PFSK-1 (cell line): Measurements from ENCODE around the gene CLEC12A.

ENCODE experiments used
- POLR2AphosphoS5 ChIP-seq: IDR thresholded peaks from 2 replicates; pipeline ENCODE4 v1.6.1; 2012; ENCODE audit warnings: low read depth, mild to moderate bottlenecking, control low read depth, low read length, moderate library complexity
- REST ChIP-seq, 2 experiments: IDR thresholded peaks; 2 replicates each; pipeline versions ENCODE4 v1.6.1 to v1.8.0; 2011 to 2012; ENCODE audit warnings: low read depth in 2 of 2, low read length in 2 of 2, control low read depth in 1 of 2, inconsistent platforms in 1 of 2, mild to moderate bottlenecking in 1 of 2, moderate library complexity in 1 of 2; ENCODE audit not compliant: insufficient read depth in 1 of 2

GRCh38 chr12:9992296-9992695, 21.1 kb downstream of the CLEC12A start:
- no peak for TF ChIP-seq REST (IDR thresholded peaks at IDR 0.05; ENCODE audit: insufficient read depth in 1 of 2, low read depth in 2 of 2, low read length in 2 of 2)
- TF ChIP-seq POLR2AphosphoS5: no peak
